K562 (cell line): ENCODE measurements around the gene SLC48A1. TPM values are rescaled to one million over a fixed set of nuclear protein-coding genes. Genes with fewer than 3 reads are reported as not detected.

Source experiments
- BMI1 ChIP-seq: fragments of 150-350 bp; IDR thresholded peaks from 2 replicates; pipeline ENCODE4 v1.6.1; 2014; ENCODE audit warnings: low read length
- CBFA2T2 ChIP-seq: fragments of 450-650 bp; conservative IDR thresholded peaks from 2 replicates; pipeline ENCODE4 v1.6.1; 2017; ENCODE audit warnings: mild to moderate bottlenecking
- CHD2 ChIP-seq: IDR thresholded peaks from 2 replicates; pipeline ENCODE4 v1.6.1; 2011; ENCODE audit warnings: low read depth, low read length
- FOXA3 ChIP-seq, 2 experiments: fragments of 450-650 bp in 1 of 2; sonication (generic) in 1 of 2; formaldehyde crosslinking; IDR thresholded peaks in 1 of 2; conservative IDR thresholded peaks in 1 of 2; 2 replicates each; pipeline versions ENCODE4 v1.4.0 to v1.8.0; 2020 to 2022; ENCODE audit warnings: mild to moderate bottlenecking in 2 of 2, missing genetic modification reagents in 1 of 2
- HIVEP1 ChIP-seq: fragments of 250-450 bp; sonication (Bioruptor Pico); IDR thresholded peaks from 2 replicates; pipeline ENCODE4 v1.4.0; 2020; ENCODE audit warnings: mild to moderate bottlenecking
- ILK ChIP-seq: fragments of 450-650 bp; IDR thresholded peaks from 2 replicates; pipeline ENCODE4 v1.6.1; 2016; ENCODE audit warnings: missing genetic modification characterization, low read depth, mild to moderate bottlenecking, missing compliant biosample characterization, moderate library complexity, borderline replicate concordance
- SIN3A ChIP-seq, 2 experiments: fragments of 150-350 bp in 1 of 2; IDR thresholded peaks; 2 replicates each; pipeline ENCODE4 v1.6.1; 2011 to 2016; ENCODE audit warnings: borderline replicate concordance in 2 of 2, low read depth in 2 of 2, low read length in 2 of 2, mild to moderate bottlenecking in 2 of 2, moderate library complexity in 2 of 2; ENCODE audit not compliant: control insufficient read depth in 1 of 2
- TBP ChIP-seq: optimal IDR thresholded peaks from 2 replicates; pipeline ENCODE3; 2011; ENCODE audit warnings: low read depth, low read length, improper control_type of control experiment
- XRCC5 ChIP-seq: fragments of 200-400 bp; formaldehyde crosslinking; IDR thresholded peaks from 2 replicates; pipeline ENCODE4 v1.6.1; 2017; ENCODE audit warnings: low read depth, mild to moderate bottlenecking, low read length
- ZNF445 ChIP-seq: fragments of 250-450 bp; sonication (Bioruptor Pico); IDR thresholded peaks from 2 replicates; pipeline ENCODE4 v1.4.0; 2020; ENCODE audit warnings: low read depth, mild to moderate bottlenecking, moderate library complexity
- polyA plus RNA-seq, 8 experiments: library from polyadenylated mRNA; depleted of rRNA in 4 of 8; stranded (reverse) in 5 of 8; unstranded in 3 of 8; fragments of >200 nt; fragmentation: Nextera tagmentation in 2 of 8; fragmentation: Illumina TruSeq in 1 of 8; extraction: Ambion mirVana in 2 of 8; extraction: Trizol in 1 of 8; gene quantifications; 2 replicates each; pipeline versions ENCODE4 v1.2.1 to v1.2.3, GENCODE V29; 2011 to 2014; ENCODE audit warnings: inconsistent platforms in 1 of 8, missing spikeins in 1 of 8
- total RNA-seq, 7 experiments: library from RNA; depleted of rRNA in 6 of 7; stranded (reverse); fragments of >200 nt in 6 of 7; fragmentation: Illumina TruSeq in 2 of 7; extraction: Trizol in 2 of 7; gene quantifications; 2 replicates each; pipeline versions ENCODE4 v1.2.1 to v1.2.3, GENCODE V29; 2011 to 2021; ENCODE audit warnings: low replicate concordance in 1 of 7
- TF ChIP-seq, protein P1 (sequence below): fragments of 450-650 bp; IDR thresholded peaks from 2 replicates; pipeline ENCODE4 v1.6.1; 2016; ENCODE audit warnings: low read depth
- TF ChIP-seq, protein P2 (sequence below), 2 experiments: fragments of 200-800 bp in 1 of 2; sonication (Bioruptor generic) in 1 of 2; sonication (generic) in 1 of 2; formaldehyde crosslinking in 1 of 2; IDR thresholded peaks in 1 of 2; conservative IDR thresholded peaks in 1 of 2; 2 replicates each; pipeline versions ENCODE4 v1.5.0 to v1.6.1; 2016 to 2020; ENCODE audit warnings: missing compliant biosample characterization in 1 of 2, missing genetic modification characterization in 1 of 2, missing genetic modification reagents in 1 of 2
- TF ChIP-seq, protein P3 (sequence below): sonication (generic); formaldehyde crosslinking; IDR thresholded peaks from 2 replicates; pipeline ENCODE4 v1.8.0; 2022; ENCODE audit warnings: mild to moderate bottlenecking, missing genetic modification reagents
- TF ChIP-seq, protein P4 (sequence below), 2 experiments: fragments of 250-450 bp in 1 of 2; fragments of 450-650 bp in 1 of 2; sonication (Bioruptor Pico) in 1 of 2; IDR thresholded peaks; 2 replicates each; pipeline versions ENCODE4 v1.6.1 to v1.8.0; 2016 to 2021; ENCODE audit warnings: mild to moderate bottlenecking in 2 of 2, moderate library complexity in 2 of 2, missing compliant biosample characterization in 1 of 2, missing genetic modification characterization in 1 of 2

The SLC48A1 gene
- total and polyA plus RNA-seq, 9 of the 15 experiments (the other 6 are each of a cell fraction or from before 2014, with no cell fraction given) = 10.7 to 37.5 (median 18.7) TPM

DNA sequence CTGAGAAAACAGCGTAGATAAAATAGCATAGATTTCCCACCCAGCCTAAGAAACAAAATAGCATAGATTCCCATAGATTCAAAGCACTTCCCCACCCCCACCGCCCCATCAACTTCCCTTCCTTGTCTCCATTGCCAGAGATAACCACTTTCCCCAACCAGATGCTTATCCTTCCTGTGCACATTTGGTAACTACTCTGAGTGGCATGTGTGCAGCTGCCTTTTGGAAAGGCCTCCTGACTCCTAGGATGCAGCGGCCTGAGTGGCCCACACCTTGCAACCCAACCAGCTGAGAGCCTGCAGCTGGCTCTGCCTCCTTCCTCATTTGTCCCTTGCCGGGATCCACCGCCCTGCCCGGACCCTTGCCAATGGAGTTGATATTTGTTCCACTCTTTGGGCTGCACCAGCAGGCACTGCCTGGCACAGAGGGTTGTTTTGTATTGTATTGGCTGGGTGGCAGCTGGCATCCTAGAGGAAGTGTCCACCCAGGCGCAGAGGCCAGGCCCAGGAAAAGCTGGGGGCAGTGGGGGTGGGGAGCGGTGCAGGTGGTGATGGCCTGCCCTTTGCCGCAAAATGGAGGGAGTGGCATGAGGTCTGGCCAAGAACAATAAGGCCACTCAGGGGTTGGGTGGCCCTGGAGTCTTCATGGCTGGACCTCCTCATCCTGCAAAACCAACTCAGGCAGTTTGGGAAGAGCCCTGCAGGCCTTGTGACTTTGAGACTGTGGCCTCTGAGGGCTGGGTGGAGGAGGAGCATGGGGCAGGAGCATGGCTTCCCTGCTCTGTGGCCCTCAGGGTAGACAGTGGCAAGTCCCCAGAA is 4.9 kb downstream of the SLC48A1 start (continued):
- no peak for TF ChIP-seq FOXA3 (CRISPR knock-in tag; conservative IDR thresholded peaks at IDR 0.05 in 1 of 2, IDR thresholded peaks at IDR 0.05 in 1 of 2)
- TF ChIP-seq CBFA2T2 = peak; percentile 97
- TF ChIP-seq TBP = no peak
- TF ChIP-seq SIN3A (IDR thresholded peaks at IDR 0.05; ENCODE audit: borderline replicate concordance in 2 of 2, control insufficient read depth in 1 of 2, low read depth in 2 of 2, low read length in 2 of 2) = peak; percentile 26 to 32; a peak in 1 of 4 replicates
- TF ChIP-seq ILK (tag) = no peak
- no peak for TF ChIP-seq HIVEP1 (CRISPR knock-in tag)
- TF ChIP-seq ZNF445 = no peak
- TF ChIP-seq, protein P1, sequence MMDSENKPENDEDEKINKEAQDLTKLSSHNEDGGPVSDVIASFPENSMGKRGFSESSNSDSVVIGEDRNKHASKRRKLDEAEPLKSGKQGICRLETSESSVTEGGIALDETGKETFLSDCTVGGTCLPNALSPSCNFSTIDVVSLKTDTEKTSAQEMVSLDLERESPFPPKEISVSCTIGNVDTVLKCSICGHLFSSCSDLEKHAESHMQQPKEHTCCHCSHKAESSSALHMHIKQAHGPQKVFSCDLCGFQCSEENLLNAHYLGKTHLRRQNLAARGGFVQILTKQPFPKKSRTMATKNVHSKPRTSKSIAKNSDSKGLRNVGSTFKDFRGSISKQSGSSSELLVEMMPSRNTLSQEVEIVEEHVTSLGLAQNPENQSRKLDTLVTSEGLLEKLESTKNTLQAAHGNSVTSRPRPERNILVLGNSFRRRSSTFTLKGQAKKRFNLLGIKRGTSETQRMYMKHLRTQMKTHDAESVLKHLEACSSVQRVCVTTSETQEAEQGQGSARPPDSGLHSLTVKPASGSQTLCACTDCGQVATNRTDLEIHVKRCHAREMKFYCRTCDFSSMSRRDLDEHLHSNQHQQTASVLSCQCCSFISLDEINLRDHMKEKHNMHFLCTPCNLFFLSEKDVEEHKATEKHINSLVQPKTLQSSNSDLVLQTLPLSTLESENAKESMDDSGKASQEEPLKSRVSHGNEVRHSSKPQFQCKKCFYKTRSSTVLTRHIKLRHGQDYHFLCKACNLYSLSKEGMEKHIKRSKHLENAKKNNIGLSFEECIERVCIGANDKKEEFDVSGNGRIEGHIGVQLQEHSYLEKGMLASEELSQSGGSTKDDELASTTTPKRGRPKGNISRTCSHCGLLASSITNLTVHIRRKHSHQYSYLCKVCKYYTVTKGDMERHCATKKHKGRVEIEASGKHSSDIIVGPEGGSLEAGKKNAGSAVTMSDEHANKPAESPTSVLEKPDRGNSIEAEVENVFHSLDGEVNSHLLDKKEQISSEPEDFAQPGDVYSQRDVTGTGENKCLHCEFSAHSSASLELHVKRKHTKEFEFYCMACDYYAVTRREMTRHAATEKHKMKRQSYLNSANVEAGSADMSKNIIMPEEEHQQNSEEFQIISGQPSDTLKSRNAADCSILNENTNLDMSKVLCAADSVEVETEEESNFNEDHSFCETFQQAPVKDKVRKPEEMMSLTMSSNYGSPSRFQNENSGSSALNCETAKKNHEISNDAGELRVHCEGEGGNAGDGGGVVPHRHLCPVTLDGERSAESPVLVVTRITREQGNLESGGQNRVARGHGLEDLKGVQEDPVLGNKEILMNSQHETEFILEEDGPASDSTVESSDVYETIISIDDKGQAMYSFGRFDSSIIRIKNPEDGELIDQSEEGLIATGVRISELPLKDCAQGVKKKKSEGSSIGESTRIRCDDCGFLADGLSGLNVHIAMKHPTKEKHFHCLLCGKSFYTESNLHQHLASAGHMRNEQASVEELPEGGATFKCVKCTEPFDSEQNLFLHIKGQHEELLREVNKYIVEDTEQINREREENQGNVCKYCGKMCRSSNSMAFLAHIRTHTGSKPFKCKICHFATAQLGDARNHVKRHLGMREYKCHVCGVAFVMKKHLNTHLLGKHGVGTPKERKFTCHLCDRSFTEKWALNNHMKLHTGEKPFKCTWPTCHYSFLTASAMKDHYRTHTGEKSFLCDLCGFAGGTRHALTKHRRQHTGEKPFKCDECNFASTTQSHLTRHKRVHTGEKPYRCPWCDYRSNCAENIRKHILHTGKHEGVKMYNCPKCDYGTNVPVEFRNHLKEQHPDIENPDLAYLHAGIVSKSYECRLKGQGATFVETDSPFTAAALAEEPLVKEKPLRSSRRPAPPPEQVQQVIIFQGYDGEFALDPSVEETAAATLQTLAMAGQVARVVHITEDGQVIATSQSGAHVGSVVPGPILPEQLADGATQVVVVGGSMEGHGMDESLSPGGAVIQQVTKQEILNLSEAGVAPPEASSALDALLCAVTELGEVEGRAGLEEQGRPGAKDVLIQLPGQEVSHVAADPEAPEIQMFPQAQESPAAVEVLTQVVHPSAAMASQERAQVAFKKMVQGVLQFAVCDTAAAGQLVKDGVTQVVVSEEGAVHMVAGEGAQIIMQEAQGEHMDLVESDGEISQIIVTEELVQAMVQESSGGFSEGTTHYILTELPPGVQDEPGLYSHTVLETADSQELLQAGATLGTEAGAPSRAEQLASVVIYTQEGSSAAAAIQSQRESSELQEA = 0 out of 2 replicates have a peak, but pooled peaks have one; percentile 20
- TF ChIP-seq, protein P2, sequence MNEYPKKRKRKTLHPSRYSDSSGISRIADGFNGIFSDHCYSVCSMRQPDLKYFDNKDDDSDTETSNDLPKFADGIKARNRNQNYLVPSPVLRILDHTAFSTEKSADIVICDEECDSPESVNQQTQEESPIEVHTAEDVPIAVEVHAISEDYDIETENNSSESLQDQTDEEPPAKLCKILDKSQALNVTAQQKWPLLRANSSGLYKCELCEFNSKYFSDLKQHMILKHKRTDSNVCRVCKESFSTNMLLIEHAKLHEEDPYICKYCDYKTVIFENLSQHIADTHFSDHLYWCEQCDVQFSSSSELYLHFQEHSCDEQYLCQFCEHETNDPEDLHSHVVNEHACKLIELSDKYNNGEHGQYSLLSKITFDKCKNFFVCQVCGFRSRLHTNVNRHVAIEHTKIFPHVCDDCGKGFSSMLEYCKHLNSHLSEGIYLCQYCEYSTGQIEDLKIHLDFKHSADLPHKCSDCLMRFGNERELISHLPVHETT (CRISPR knock-in tag; conservative IDR thresholded peaks at IDR 0.05 in 1 of 2, IDR thresholded peaks at IDR 0.05 in 1 of 2) = peak in 1 of 2 experiments; percentile 53; a peak in 1 of 4 replicates
- TF ChIP-seq, protein P3, sequence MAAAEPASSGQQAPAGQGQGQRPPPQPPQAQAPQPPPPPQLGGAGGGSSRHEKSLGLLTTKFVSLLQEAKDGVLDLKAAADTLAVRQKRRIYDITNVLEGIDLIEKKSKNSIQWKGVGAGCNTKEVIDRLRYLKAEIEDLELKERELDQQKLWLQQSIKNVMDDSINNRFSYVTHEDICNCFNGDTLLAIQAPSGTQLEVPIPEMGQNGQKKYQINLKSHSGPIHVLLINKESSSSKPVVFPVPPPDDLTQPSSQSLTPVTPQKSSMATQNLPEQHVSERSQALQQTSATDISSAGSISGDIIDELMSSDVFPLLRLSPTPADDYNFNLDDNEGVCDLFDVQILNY (CRISPR knock-in tag) = no peak
- TF ChIP-seq, protein P4, sequence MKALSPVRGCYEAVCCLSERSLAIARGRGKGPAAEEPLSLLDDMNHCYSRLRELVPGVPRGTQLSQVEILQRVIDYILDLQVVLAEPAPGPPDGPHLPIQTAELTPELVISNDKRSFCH (CRISPR knock-in tag; IDR thresholded peaks at IDR 0.05) = no peak
- TF ChIP-seq, protein P4 (tag; IDR thresholded peaks at IDR 0.05) = no peak
- TF ChIP-seq CHD2 = 0 out of 2 replicates have a peak, but pooled peaks have one; percentile 18
- no peak for TF ChIP-seq XRCC5
- TF ChIP-seq BMI1 = no peak
